GM23338 (cell line): Measurements from ENCODE around the gene MEIOSIN. TPM values are rescaled to one million over a fixed set of nuclear protein-coding genes. Genes with fewer than 3 reads are reported as not detected.

Source experiments
- ATAC-seq: fragments of 200-7000 bp; cut with Tn5 transposase; 3 replicates; pipeline ENCODE4 v1.9.1; 2020
- DNase-seq: peaks from one replicate; pipeline ENCODE4 v3.0.0-alpha.2; 2015; ENCODE audit warnings: low spot score
- H2AFZ ChIP-seq: fragments of 200-600 bp; sonication (generic); 2 replicates; pipeline ENCODE4 v1.8.0; 2016; ENCODE audit warnings: antibody characterized with exemption, mild to moderate bottlenecking, moderate library complexity
- H3F3A ChIP-seq: fragments of 200-600 bp; sonication (generic); replicated peaks from 2 replicates; pipeline ENCODE4 v1.8.0; 2017; ENCODE audit warnings: antibody characterized with exemption, mixed run types, low read depth
- H3K27ac ChIP-seq: fragments of 200-600 bp; sonication (generic); 2 replicates; pipeline ENCODE4 v1.6.1; 2016; ENCODE audit warnings: low read depth
- H3K27me3 ChIP-seq: fragments of 200-600 bp; sonication (generic); 2 replicates; pipeline ENCODE4 v1.8.0; 2016; ENCODE audit warnings: mild to moderate bottlenecking, mixed run types, moderate library complexity; ENCODE audit not compliant: insufficient read depth
- H3K36me3 ChIP-seq: fragments of 200-600 bp; sonication (generic); 2 replicates; pipeline ENCODE4 v1.8.0; 2016; ENCODE audit warnings: mild to moderate bottlenecking; ENCODE audit not compliant: insufficient read depth
- H3K4me1 ChIP-seq: fragments of 200-600 bp; sonication (generic); 2 replicates; pipeline ENCODE4 v1.8.0; 2016; ENCODE audit warnings: mild to moderate bottlenecking, moderate library complexity; ENCODE audit not compliant: insufficient read depth
- H3K4me2 ChIP-seq: fragments of 200-600 bp; sonication (generic); 2 replicates; pipeline ENCODE4 v1.7.1; 2017; ENCODE audit warnings: mixed run types
- H3K4me3 ChIP-seq: fragments of 200-600 bp; sonication (generic); 2 replicates; pipeline ENCODE4 v1.6.1; 2016; ENCODE audit warnings: mixed run types
- H3K79me2 ChIP-seq: fragments of 200-600 bp; sonication (generic); replicated peaks from 2 replicates; pipeline ENCODE4 v1.8.0; 2017; ENCODE audit warnings: mild to moderate bottlenecking; ENCODE audit not compliant: insufficient read depth
- H3K9me2 ChIP-seq: fragments of 200-600 bp; sonication (generic); 2 replicates; pipeline ENCODE4 v1.8.0; 2017; ENCODE audit not compliant: insufficient read depth
- H4K20me1 ChIP-seq: fragments of 200-600 bp; sonication (generic); replicated peaks from 2 replicates; pipeline ENCODE4 v1.8.0; 2017; ENCODE audit warnings: mild to moderate bottlenecking; ENCODE audit not compliant: insufficient read depth
- H3K27ac Mint-ChIP-seq: 2 replicates; pipeline ENCODE4 v1.8.0; 2020; ENCODE audit warnings: inconsistent platforms, mild to moderate bottlenecking, moderate library complexity, mixed read lengths
- H3K27me3 Mint-ChIP-seq: 3 replicates; pipeline ENCODE4 v1.8.0; 2022; ENCODE audit warnings: low read depth, mild to moderate bottlenecking, moderate library complexity, mixed read lengths, inconsistent platforms; ENCODE audit not compliant: insufficient read depth, poor library complexity
- H3K36me3 Mint-ChIP-seq: 3 replicates; pipeline ENCODE4 v1.8.0; 2021; ENCODE audit warnings: low read depth, mild to moderate bottlenecking, inconsistent platforms, moderate library complexity, mixed read lengths
- H3K4me1 Mint-ChIP-seq: 3 replicates; pipeline ENCODE4 v1.8.0; 2020; ENCODE audit warnings: mild to moderate bottlenecking, inconsistent platforms, mixed read lengths
- H3K4me3 Mint-ChIP-seq: 3 replicates; pipeline ENCODE4 v1.8.0; 2021; ENCODE audit warnings: moderate library complexity, mild to moderate bottlenecking, inconsistent platforms, mixed read lengths
- H3K9me3 Mint-ChIP-seq: 3 replicates; pipeline ENCODE4 v1.8.0; 2020; ENCODE audit warnings: moderate library complexity, mild to moderate bottlenecking, inconsistent platforms, mixed read lengths
- CREB1 ChIP-seq: fragments of 250-450 bp; sonication (Bioruptor Pico); IDR thresholded peaks from 2 replicates; pipeline ENCODE4 v1.5.0; 2020; ENCODE audit warnings: low read depth, mild to moderate bottlenecking, moderate library complexity
- CTCF ChIP-seq, 2 experiments: fragments of 200-600 bp in 1 of 2; sonication (generic) in 1 of 2; conservative IDR thresholded peaks; 2 replicates each; pipeline versions ENCODE4 v1.5.1 to v1.6.1; 2016 to 2017; ENCODE audit warnings: antibody characterized with exemption in 2 of 2, low read depth in 2 of 2, mild to moderate bottlenecking in 2 of 2, moderate library complexity in 1 of 2
- ETS1 ChIP-seq: IDR thresholded peaks from 2 replicates; pipeline ENCODE4 v1.6.1; 2016; ENCODE audit warnings: antibody characterized with exemption
- EZH2phosphoT487 ChIP-seq: fragments of 200-600 bp; sonication (generic); IDR thresholded peaks from one replicate; pipeline ENCODE4 v1.8.1; 2018; ENCODE audit warnings: antibody characterized with exemption; ENCODE audit not compliant: unreplicated experiment
- JUNB ChIP-seq: IDR thresholded peaks from one replicate; pipeline ENCODE4 v1.6.1; 2016; ENCODE audit warnings: antibody characterized with exemption; ENCODE audit not compliant: unreplicated experiment
- NANOG ChIP-seq: IDR thresholded peaks from 2 replicates; pipeline ENCODE4 v1.6.1; 2016; ENCODE audit warnings: antibody characterized with exemption, borderline replicate concordance
- POLR2AphosphoS5 ChIP-seq: IDR thresholded peaks from 2 replicates; pipeline ENCODE4 v1.6.1; 2016; ENCODE audit warnings: antibody characterized with exemption, low read depth
- REST ChIP-seq: IDR thresholded peaks from one replicate; pipeline ENCODE4 v1.6.1; 2018; ENCODE audit warnings: antibody characterized with exemption; ENCODE audit not compliant: unreplicated experiment
- STAT1 ChIP-seq: IDR thresholded peaks from one replicate; pipeline ENCODE4 v1.6.1; 2016; ENCODE audit warnings: antibody characterized with exemption; ENCODE audit not compliant: unreplicated experiment
- ZNF114 ChIP-seq: fragments of 250-450 bp; sonication (Bioruptor Pico); IDR thresholded peaks from 2 replicates; pipeline ENCODE4 v1.5.0; 2020; ENCODE audit warnings: mild to moderate bottlenecking, moderate library complexity
- ZNF331 ChIP-seq: fragments of 250-450 bp; sonication (Bioruptor Pico); IDR thresholded peaks from 2 replicates; pipeline ENCODE4 v1.5.0; 2020; ENCODE audit warnings: low read depth, mild to moderate bottlenecking, moderate library complexity
- polyA plus RNA-seq: library from polyadenylated mRNA; unstranded; fragments of >200 nt; fragmentation: Nextera tagmentation; extraction: Ambion mirVana; gene quantifications from 2 replicates; pipeline ENCODE4 v1.2.1, GENCODE V29; 2016
- total RNA-seq: library from RNA; depleted of rRNA; stranded (reverse); fragments of >200 nt; shearing (Covaris generic); gene quantifications from 2 replicates; pipeline ENCODE4 v1.2.3, GENCODE V29; 2014

The MEIOSIN gene
- total and polyA plus RNA-seq, 2 experiments from 2014 or later = 0.21 to 0.28 TPM

- no peak for DNase-seq
- Histone ChIP-seq H3K9me2 (no peaks in the 10 kb centered on the region), H3K27ac (no peak overlapping the region), H3K27me3 (peaks cover 8% of the 10 kb centered on the region), H3K4me1 (peaks cover 33% of the 10 kb centered on the region), H3K79me2 (no peaks in the 10 kb centered on the region), H4K20me1 (peaks cover 7% of the 10 kb centered on the region), H2AFZ (no peak overlapping the region), H3K36me3 (no peaks in the 10 kb centered on the region), H3F3A (peaks cover 12% of the 10 kb centered on the region; the same call in 1 of the 2 replicates), H3K4me2 (peak overlapping the region; percentile 88), H3K4me3 (peak overlapping the region; percentile 70; the same call in 1 of the 2 replicates)
- peaks cover 28% of the 10 kb centered on the region for H3K36me3 Mint-ChIP-seq
- no peak overlapping the region for H3K27ac Mint-ChIP-seq
- TF ChIP-seq ZNF331 (CRISPR knock-in tag) = no peak
- no peak for TF ChIP-seq ZNF114 (CRISPR knock-in tag)
- no peak for TF ChIP-seq STAT1
- TF ChIP-seq NANOG = no peak
- no peak for TF ChIP-seq EZH2phosphoT487
- TF ChIP-seq REST = no peak
- no peak for TF ChIP-seq CTCF (conservative IDR thresholded peaks at IDR 0.05; ENCODE audit: low read depth in 2 of 2)
- TF ChIP-seq CREB1 = no peak
- no peak for TF ChIP-seq POLR2AphosphoS5
- TF ChIP-seq JUNB = no peak
- no peak for TF ChIP-seq ETS1
- peaks cover 35% of the 10 kb centered on the region for H3K4me1 Mint-ChIP-seq
- H3K27me3 Mint-ChIP-seq = peaks cover 38% of the 10 kb centered on the region
- H3K4me3 Mint-ChIP-seq = no peak overlapping the region; the same call in 2 of the 3 replicates
- no peak for ATAC-seq
- H3K9me3 Mint-ChIP-seq = no peaks in the 10 kb centered on the region
Measured at GRCh38 chr19:45780448-45781213, 47.4 kb downstream of the MEIOSIN start.
